ENCODE data around the gene CNTN4. TPM values are rescaled to one million over a fixed set of nuclear protein-coding genes. Genes with fewer than 3 reads are reported as not detected.

CNTN4 gene
- polyA plus RNA-seq, 1 experiment: not detected

DNA sequence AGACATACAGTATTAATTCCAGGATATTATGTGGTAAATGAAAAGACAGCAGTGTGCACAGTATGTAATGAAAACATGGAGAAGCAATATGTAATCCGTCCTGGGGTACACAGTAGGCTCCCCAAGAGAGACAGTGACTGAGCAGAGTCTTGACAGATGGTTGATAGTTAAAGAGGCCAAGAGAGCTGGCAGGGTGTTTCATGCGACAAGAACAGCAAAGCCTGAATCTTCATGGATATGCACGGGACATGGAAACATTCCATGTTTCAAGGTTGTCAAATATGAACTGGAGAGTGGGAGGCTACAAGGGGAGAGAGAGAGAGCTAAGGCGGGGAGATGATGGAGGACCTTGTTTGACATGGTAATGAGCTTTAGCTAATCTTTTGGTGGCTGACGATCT lies 673.1 kb downstream of the CNTN4 start:
- Histone ChIP-seq H3K27ac (ENCODE audit: low read depth, low read length) (no peak overlapping the region), H3K9me3 (ENCODE audit: control insufficient read depth, insufficient read depth, low read length) (peaks cover 14% of the 10 kb centered on the region), H3K27me3 (ENCODE audit: control insufficient read depth, insufficient read depth, low read length) (no peaks in the 10 kb centered on the region), H3K4me3 (ENCODE audit: low read depth, low read length) (no peak overlapping the region)
- no peak for TF ChIP-seq CTCF (IDR thresholded peaks at IDR 0.05; ENCODE audit: low read depth, low read length)
- ChIA-PET POLR2A (no interaction called here), CTCF (no interaction called here)
- DNase-seq (ENCODE audit: low read depth, low spot score): no peak

DNA sequence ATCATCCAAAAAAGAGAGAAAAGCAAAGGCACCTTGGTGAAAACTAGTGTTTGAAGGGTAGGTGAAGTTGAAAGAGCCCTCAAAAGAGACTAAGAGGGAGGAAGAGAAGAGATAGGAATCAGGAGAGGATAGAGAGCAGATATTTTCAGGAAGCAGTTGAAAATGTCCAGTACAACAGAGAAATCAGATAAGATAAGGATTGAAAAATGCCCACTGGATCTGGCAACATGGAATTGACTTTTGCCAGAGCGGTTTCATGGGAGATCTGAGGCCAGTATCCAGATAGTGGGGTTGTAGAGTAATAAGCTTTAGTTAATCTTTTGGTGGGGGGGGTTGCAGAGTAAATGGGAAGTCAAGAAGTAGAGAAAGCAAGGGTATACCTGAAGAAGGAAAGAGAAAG lies 674.1 kb downstream of the CNTN4 start:
- Histone ChIP-seq H3K27ac (ENCODE audit: low read depth, low read length) (no peak overlapping the region), H3K27me3 (ENCODE audit: control insufficient read depth, insufficient read depth, low read length) (no peaks in the 10 kb centered on the region), H3K4me3 (ENCODE audit: low read depth, low read length) (no peak overlapping the region), H3K9me3 (ENCODE audit: control insufficient read depth, insufficient read depth, low read length) (peaks cover 16% of the 10 kb centered on the region)
- no peak for TF ChIP-seq CTCF (IDR thresholded peaks at IDR 0.05; ENCODE audit: low read depth, low read length)
- DNase-seq (ENCODE audit: low read depth, low spot score): no peak
- ChIA-PET CTCF (no interaction called here), POLR2A (no interaction called here)

DNA sequence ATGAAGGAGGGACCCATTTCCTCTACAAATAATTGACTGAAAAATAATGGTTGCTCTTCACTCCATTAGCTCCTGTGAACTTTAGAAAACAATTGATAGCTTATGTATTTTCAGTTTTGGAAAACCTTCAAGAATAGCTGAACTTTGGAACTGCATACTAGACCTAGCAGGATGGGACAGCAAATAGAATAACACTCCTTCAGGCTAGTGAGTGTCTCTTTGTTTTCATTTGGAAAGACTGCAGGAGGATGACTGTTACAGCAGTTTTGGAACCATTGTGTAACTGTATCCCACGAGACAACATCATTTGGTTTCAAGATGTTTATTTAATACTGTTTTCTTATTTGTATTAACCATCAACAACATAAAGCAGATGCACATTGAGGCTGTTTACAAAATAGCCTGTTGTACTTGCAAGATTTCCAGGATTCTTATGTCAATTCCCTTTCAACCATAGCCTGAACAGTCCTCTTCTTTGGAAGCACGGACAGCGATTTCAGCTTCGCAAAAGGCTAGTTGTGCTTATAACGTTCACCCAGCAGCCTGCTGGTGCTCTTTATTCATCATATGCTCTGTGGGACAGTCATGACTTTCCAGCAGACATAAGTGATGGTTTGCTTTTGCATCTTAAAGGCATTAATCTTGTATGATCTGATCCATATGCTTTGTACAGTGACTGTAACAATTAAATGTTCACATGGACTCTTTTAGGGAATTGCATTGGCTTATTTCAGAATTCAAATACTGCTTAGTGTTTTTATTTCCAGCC lies 676.0 kb downstream of the CNTN4 start:
- no peak overlapping the region for H3K4me3 ChIP-seq (ENCODE audit: low read depth, low read length)
- no peak for DNase-seq (ENCODE audit: low read depth, low spot score)
- H3K27ac ChIP-seq (ENCODE audit: low read depth, low read length): no peak overlapping the region
- no peak for TF ChIP-seq CTCF (IDR thresholded peaks at IDR 0.05; ENCODE audit: low read depth, low read length)
- no peaks in the 10 kb centered on the region for H3K27me3 ChIP-seq (ENCODE audit: control insufficient read depth, insufficient read depth, low read length)
- peaks cover 12% of the 10 kb centered on the region for H3K9me3 ChIP-seq (ENCODE audit: control insufficient read depth, insufficient read depth, low read length)
- CTCF ChIA-PET: no interaction called here
- POLR2A ChIA-PET: no interaction called here

- DNase-seq (ENCODE audit: low read depth, low spot score): no peak
- peaks cover 14% of the 10 kb centered on the region for H3K9me3 ChIP-seq (ENCODE audit: control insufficient read depth, insufficient read depth, low read length)
- POLR2A ChIA-PET: no interaction called here
- no peak for TF ChIP-seq CTCF (IDR thresholded peaks at IDR 0.05; ENCODE audit: low read depth, low read length)
- H3K27me3 ChIP-seq (ENCODE audit: control insufficient read depth, insufficient read depth, low read length): no peaks in the 10 kb centered on the region
- no peak overlapping the region for H3K4me3 ChIP-seq (ENCODE audit: low read depth, low read length)
- no peak overlapping the region for H3K27ac ChIP-seq (ENCODE audit: low read depth, low read length)
- CTCF ChIA-PET: no interaction called here
Measured at GRCh38 chr3:2783261-2783660, 684.6 kb downstream of the CNTN4 start.

DNA sequence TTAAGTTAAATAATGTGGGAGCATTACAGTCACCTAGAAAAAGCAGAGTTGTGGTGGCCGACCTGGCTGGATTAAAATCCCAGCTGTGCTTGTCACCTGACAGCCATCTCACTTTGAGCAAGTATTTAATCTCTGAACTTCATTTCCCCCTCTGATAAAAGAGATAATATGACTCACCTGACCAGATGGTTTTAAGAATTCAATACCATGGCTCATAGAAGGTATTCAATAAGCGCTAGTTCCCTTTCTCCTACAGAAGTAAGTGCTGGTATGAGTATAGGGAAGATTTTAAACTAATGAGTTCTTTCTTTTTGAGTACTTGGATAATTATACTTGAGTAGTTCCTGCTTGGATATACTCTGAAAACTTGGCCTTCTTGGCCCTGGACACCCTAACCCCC lies 686.0 kb downstream of the CNTN4 start:
- no peak for TF ChIP-seq CTCF (IDR thresholded peaks at IDR 0.05; ENCODE audit: low read depth, low read length)
- Histone ChIP-seq H3K4me3 (ENCODE audit: low read depth, low read length) (no peak overlapping the region), H3K27me3 (ENCODE audit: control insufficient read depth, insufficient read depth, low read length) (no peaks in the 10 kb centered on the region), H3K9me3 (ENCODE audit: control insufficient read depth, insufficient read depth, low read length) (peaks cover 17% of the 10 kb centered on the region), H3K27ac (ENCODE audit: low read depth, low read length) (no peak overlapping the region)
- ChIA-PET CTCF (no interaction called here), POLR2A (no interaction called here)
- DNase-seq (ENCODE audit: low read depth, low spot score): no peak
